TTC549 (cell line): ENCODE results near the gene FAM217B.

Experiments
- FAIRE-seq: peaks from 2 replicates; lab custom pipeline; 2012; peaks lifted over from hg19 to GRCh38; lab: Jason Lieb, UNC

FAM217B gene

DNA sequence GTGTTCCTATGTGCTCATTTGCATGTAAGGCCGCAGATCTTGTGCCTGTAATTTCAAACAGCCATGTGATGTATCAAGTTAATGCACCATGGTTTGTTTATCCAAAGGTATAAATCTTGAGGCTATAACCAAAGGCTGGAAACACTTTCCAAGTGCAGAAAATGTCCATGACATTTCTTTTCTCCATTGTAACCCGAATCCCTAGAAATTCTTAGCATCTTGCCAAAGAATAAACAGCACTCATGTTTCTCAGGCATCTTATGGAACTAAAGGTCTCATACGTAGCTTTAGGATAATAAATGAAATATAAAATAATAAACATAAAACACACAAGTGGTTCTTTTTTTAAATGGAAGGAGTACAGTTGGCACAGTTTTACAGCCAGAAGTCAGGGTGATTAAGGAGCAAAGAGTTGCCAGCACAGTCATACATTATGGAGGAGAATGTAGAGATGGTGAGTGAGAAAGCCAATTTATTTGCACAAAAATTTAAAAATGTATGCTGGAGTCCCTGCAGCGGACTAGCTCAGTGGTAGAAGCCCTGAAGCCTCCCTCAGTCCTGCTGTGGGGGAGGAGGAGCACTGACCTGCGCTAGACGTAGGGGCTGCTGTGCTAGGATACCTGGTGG lies 36.1 kb downstream of the FAM217B start:
- FAIRE-seq, result no peak

DNA sequence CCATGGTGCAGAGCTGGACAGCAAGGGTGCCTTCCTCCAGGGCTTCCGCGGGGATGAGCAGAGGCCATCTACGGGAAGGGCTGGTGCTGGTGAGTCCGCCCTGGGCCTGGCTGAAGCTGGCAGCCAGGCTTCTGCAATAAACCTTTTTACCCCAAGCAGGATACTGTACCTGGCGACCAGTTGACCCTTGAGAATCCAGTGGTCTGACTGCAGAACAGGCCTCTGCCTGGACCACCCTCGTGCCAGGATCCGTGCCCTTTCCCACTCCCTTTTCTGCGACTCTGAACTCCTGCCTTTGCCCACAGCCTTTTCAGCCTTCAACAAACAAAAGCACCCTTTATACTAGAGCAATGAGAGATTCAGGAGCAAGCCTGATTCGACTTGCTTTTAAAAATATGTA lies 36.9 kb downstream of the FAM217B start:
- no peak for FAIRE-seq

DNA sequence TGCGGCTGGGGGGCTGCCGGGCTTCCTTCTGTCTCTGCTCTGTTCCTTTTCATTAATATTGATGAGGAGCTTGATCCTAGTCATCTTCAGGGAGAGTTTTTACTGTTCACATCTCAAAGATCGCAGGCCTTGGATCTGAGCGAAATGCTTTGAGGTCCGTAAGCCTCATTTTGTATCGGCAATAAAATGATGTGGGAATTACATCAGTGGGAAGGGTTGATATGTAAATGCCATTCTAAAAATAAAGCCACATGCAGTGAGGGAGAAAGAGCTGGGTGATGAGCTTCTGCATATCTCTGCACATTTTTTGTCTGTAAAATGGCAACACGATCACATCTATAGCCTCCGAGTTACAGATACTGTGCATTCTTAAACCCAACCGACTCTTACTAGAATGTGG lies 42.9 kb downstream of the FAM217B start:
- no peak for FAIRE-seq

DNA sequence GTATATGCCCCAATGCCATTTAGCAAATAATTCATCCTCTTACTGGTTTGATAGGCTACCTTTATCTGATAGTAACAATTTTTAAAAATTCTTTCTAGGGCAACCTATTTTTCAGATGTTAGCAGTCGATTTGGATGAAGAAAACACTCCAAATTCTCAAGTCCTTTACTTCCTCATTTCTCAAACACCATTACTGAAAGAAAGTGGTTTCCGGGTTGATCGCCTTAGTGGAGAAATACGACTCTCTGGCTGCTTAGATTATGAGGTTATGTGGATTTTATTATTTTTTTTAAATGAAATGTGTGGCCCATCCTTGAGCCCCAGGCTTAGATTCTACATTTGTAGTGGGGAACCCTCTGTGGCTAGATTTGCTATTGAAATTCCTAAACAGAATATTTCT lies 44.4 kb downstream of the FAM217B start:
- FAIRE-seq, result no peak

DNA sequence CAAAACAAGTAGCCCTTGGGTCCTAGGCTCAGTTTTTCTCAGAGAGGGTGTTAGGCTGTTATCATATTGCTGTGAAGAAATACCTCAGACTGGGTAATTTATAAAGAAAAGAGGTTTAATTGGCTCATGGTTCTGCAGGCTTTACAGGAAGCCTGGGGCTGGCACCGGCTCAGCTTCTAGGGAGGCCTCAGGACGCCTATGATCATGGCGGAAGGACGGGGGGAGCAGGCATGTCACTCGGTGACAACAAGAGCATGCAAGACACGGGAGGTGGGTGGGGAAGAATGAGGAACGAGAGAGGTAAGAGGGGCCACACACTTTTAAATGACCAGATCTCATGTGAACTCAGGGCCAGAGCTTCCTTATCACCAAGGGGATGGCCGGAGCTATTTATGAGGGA lies 45.0 kb downstream of the FAM217B start:
- FAIRE-seq, result no peak

DNA sequence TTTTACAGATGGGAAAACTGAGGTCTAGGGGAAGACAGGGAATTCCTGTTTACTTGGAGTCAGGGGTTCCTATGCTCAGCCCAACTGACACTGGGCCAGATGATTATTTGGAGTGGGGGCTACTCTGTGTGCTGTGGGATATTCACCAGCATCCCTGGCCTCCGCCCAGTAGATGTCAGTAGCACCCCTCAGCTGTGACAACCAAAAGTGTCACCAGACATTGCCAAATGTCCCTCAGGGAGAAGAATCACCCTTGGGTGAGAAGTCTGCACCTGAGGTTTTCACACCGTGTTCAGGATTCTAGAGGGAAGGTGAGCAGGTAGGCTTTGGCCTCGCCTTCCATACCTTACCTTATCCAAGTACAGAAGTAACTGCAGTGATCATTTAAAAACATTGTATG lies 45.7 kb downstream of the FAM217B start:
- FAIRE-seq, result no peak

DNA sequence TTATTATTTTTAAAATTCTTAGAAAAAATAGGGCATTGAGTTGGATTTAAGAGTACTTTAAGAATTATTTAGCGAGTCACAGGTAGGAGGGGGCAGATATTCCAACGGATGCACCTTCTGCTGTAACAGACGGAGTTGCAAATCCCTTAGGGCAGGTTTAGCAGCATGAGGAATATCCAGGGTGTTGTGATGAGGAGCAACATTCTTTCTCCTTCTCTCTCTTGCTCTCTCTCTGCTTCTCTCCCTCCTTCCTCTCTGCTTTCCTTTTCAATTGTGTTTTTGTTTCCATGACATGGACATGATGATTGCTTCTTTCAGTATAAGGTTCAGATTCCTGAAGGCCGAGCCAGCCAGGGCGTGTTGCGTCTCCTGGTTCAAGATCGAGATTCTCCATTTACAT lies 46.9 kb downstream of the FAM217B start:
- FAIRE-seq, result no peak

DNA sequence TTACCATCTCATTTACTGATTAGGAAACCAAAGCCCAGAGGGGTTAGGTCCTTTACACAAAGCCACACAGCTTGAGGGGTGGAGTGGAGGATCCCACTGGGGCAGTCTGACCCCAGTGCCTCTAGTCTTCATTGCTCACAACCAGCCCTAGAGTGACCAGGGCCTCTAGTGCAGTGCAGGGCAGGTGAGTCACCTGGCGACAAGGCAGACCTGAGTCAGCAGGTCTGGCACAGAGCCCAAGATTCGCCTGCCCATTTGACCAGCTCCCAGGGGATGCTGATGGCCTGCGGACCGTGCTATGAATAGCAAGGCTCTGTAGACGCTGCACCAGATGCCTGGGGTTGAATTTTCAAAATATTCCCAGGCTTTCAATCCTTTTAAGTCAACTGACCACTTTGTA lies 48.0 kb downstream of the FAM217B start:
- FAIRE-seq, result no peak

DNA sequence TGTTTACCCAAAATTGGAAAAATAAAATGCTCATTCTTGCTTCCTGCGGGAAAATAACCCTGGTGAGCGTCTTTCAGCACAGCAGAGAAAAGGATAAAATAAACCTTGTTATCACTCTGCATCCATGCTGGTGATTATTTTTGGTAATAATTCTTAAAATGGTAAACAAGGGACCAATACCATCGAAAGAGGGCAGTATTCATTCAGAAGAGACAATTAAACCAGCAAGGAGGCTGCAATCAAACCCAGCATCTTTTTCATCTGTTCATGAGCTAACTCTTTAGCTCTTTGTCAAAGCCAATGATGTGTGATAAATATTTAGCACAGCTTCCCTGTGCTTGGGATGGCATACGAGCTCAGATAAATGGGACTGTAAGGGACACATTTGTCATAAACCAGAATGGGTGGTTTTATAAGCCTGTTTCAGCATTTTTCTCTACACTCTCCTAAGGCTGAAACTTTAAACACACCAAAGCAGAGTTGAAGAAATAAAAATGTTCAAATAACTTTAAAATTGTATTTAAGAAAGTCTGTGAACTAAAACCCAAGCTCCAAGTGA lies 52.4 kb downstream of the FAM217B start:
- FAIRE-seq, result no peak

DNA sequence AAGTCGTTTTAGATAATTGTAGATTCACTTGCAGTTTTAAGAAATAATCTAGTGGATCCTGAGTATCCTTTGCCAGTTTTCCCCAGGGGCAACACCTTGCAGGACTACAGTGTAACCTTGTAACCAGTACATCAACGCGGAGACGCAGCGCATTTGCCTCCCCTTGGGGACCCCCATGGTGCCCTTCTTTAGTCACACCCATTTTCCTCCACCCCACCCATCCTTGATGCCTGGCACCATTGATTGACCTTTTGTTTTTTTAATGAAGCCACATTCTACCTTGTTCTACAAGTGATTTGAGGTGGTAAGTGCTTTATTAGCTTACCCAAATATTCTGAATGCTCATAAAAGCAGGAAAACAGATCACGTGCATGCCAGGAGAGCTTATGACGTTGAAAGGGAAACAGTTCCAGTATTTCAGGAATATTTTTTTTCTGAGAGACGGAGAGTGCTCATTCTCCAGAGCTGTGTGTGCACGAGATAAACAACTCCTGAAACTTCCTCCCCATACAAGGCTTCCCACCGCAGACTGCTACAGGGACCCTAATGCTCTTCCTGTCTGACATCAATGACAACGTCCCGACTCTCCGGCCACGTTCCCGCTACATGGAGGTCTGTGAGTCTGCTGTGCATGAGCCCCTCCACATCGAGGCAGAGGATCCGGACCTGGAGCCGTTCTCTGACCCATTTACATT lies 53.7 kb downstream of the FAM217B start:
- FAIRE-seq, result no peak

DNA sequence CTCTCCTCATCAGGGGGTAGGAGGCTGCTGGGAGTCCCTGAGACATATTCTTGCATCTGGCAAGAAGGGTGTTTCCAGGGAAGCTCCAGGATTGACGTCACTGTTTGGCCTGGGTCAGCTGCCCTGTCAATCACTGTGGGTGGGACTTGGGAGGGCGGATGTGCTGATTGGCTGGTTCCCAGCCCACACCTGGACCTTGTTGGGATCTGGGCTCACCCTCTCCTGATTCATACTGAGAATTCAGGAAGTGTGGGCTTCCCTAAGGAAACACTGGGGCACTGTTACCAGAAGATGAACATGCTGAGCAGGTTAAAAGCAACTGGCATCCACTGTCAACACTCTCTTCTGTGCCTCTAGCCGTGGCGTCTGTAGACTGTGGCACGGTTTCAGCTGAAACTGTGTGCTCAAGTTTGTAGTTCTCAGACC lies 54.5 kb downstream of the FAM217B start:
- no peak for FAIRE-seq

DNA sequence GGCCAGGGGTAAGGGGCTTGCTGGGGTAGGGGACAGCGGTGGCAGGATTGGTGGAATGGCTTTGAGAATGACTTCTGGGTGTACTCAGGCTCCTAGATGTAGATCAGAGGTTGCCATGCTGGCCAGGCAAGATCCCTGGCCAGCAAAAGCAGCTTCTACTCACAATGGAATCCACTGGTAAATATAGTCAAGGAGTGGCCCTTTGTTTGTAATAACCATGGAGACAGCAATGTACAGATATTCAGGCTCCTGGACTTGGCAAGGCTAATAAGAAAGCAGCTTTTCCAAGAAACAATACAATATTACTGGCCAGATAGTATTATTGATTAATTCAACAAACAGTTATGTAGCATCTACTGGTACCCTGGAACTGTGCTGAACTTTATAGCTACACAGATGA lies 55.9 kb downstream of the FAM217B start:
- no peak for FAIRE-seq

DNA sequence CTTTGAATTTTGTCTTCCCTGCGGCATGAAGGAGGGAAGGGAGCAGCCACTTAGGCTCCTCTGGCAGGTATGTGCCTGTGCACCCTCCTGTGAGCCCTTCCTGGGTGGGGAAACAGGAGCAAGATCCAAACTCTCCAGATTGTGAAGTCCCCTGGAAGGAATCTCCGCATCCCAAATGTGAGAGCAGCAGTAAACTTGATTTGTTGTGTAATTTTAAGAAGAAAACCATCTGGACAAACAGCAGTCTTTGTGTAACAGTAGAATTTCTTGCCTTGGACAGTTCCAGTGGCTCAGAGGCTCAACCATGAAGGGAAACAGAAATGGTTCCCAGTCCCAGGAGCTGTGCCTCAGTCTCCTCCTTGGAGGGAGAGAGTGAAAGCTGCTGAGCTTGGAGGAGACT lies 57.7 kb downstream of the FAM217B start:
- no peak for FAIRE-seq
